Heart left ventricle (tissue), 13 donors: ENCODE data around the gene ENOX2.

Experiments used
- POLR2A ChIP-seq, 2 donors: fragments of 450-650 bp; IDR thresholded peaks; one replicate each; pipeline ENCODE4 v1.6.1; 2017; ENCODE audit warnings: antibody characterized with exemption in 2 of 2, mild to moderate bottlenecking in 2 of 2, moderate library complexity in 2 of 2
- TF ChIP-seq, protein P1 (sequence below), 12 donors: fragments of 200-600 bp; sonication (generic) in 4 of 12; IDR thresholded peaks; one replicate each; pipeline versions ENCODE4 v1.5.0 to v1.8.0; 2018 to 2022; ENCODE audit warnings: antibody characterized with exemption in 12 of 12, mild to moderate bottlenecking in 5 of 12
- donor health status: ischemic (EF 13 %, LVEDD 7.1; RV severe dilation, severe dysfunction).
- donor health status: DM: no; HTN: yes; CAD: no.
- donor health status: DM: no; HTN: no; CAD: no.
- donor health status: ischemic (EF 25% LVEDD 6.9; RV normal size, moderate dysfunction).
- donor health status: ischemic (EF 25% LVEDD 5.7; RV mildly dilated, moderate dysfunction).
- donor health status: ischemic (EF 35%, LVEDD 5.7; RV mildly dilated, moderate dysfunction).
- donor health status: nonischemic (EF 11% LVEDD 7.7; RV severe dilation, severe dysfunction).
- donor health status: DM: yes; HTN: yes; CAD: no.
- donor health status: PGD.
- donor health status: ischemic (EF 29% LVEDD 5.4; RV normal size, mild dysfunction).
- donor health status: nonischemic (EF 23%, LVEDD 6.1; RV moderate dilation, normal function).

DNA sequence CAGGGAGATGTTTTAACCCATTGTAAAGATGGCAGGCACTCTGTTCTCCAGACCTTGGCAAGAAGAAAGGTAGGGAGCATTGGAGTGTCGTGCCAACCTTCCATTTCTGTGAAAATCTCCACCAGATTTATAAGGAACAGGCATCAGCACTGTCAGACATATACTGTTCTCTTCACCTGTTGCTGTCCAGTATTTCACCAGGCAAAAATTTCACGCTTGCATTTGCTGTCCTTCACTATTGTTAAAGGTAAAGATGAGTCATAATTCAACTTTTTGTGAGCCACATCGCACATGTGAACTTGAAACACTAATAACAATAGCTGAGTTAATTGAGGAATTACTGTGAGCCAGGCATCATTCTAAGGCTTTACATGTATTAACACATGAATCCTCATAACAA, 203.4 kb downstream of the ENOX2 start:
- TF ChIP-seq, protein P1, sequence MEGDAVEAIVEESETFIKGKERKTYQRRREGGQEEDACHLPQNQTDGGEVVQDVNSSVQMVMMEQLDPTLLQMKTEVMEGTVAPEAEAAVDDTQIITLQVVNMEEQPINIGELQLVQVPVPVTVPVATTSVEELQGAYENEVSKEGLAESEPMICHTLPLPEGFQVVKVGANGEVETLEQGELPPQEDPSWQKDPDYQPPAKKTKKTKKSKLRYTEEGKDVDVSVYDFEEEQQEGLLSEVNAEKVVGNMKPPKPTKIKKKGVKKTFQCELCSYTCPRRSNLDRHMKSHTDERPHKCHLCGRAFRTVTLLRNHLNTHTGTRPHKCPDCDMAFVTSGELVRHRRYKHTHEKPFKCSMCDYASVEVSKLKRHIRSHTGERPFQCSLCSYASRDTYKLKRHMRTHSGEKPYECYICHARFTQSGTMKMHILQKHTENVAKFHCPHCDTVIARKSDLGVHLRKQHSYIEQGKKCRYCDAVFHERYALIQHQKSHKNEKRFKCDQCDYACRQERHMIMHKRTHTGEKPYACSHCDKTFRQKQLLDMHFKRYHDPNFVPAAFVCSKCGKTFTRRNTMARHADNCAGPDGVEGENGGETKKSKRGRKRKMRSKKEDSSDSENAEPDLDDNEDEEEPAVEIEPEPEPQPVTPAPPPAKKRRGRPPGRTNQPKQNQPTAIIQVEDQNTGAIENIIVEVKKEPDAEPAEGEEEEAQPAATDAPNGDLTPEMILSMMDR (IDR thresholded peaks at IDR 0.05), result no peak
- TF ChIP-seq POLR2A (IDR thresholded peaks at IDR 0.05), result no peak
